Panc1 (cell line): ENCODE measurements around the gene CCDC127. TPM values are rescaled to one million over a fixed set of nuclear protein-coding genes. Genes with fewer than 3 reads are reported as not detected.

ENCODE experiments used
- ATAC-seq: fragments of 200-7000 bp; cut with Tn5 transposase; 2 replicates; pipeline ENCODE4 v1.9.1; 2020; ENCODE audit warnings: mild to moderate bottlenecking, moderate library complexity
- BruUV-seq: library from RNA; stranded (reverse); fragments of 400-500 nt; replicated peaks from 2 replicates; lab custom pipeline; 2021; lab: Mats Ljungman, UMichigan
- CTCF ChIA-PET: fragments of 300-600 bp; sonication (Branson Sonifier 250); formaldehyde crosslinking; loops from one replicate; lab custom pipeline; 2022; ENCODE audit warnings: antibody characterized with exemption; lab: Charles Lee
- POLR2A ChIA-PET: fragments of 300-600 bp; sonication (Branson Sonifier 250); formaldehyde crosslinking; loops from one replicate; lab custom pipeline; 2022; ENCODE audit warnings: antibody characterized with exemption; lab: Charles Lee
- DNase-seq: peaks from one replicate; pipeline ENCODE4 v3.0.0-alpha.2; 2010; ENCODE audit warnings: low read depth, low spot score
- H3K27ac ChIP-seq: 2 replicates; pipeline ENCODE4 v1.5.1; 2011; ENCODE audit warnings: mild to moderate bottlenecking, low read length, inconsistent platforms
- H3K27me3 ChIP-seq: fragments of 200-500 bp; sonication (Bioruptor generic); 2 replicates; pipeline ENCODE4 v1.6.0; 2014; ENCODE audit warnings: low read length, inconsistent platforms; ENCODE audit not compliant: control insufficient read depth, insufficient read depth
- H3K36me3 ChIP-seq: fragments of 200-500 bp; sonication (Bioruptor generic); 2 replicates; pipeline ENCODE4 v1.5.1; 2014; ENCODE audit warnings: inconsistent platforms, mild to moderate bottlenecking, low read length, moderate library complexity; ENCODE audit not compliant: control insufficient read depth, insufficient read depth
- H3K4me1 ChIP-seq: 2 replicates; pipeline ENCODE4 v1.5.1; 2011; ENCODE audit warnings: inconsistent platforms, mild to moderate bottlenecking, low read length, moderate library complexity; ENCODE audit not compliant: control insufficient read depth, insufficient read depth
- H3K4me3 ChIP-seq, 2 experiments: 2 replicates each; pipeline ENCODE4 v1.5.1; 2011 to 2012; ENCODE audit warnings: low read depth in 2 of 2, low read length in 2 of 2, mild to moderate bottlenecking in 2 of 2, inconsistent platforms in 1 of 2, moderate library complexity in 1 of 2
- H3K9me3 ChIP-seq: fragments of 200-500 bp; sonication (Bioruptor generic); 2 replicates; pipeline ENCODE4 v1.5.1; 2014; ENCODE audit warnings: low read depth, mild to moderate bottlenecking, inconsistent platforms, low read length, moderate library complexity; ENCODE audit not compliant: control insufficient read depth, insufficient read depth
- CTCF ChIP-seq: fragments of 450-650 bp; IDR thresholded peaks from 2 replicates; pipeline ENCODE4 v1.5.1; 2017; ENCODE audit warnings: mild to moderate bottlenecking
- POLR2AphosphoS5 ChIP-seq: IDR thresholded peaks from 2 replicates; pipeline ENCODE4 v1.6.1; 2012; ENCODE audit warnings: mild to moderate bottlenecking, low read depth, low read length, moderate library complexity
- REST ChIP-seq, 2 experiments: IDR thresholded peaks; 2 replicates each; pipeline ENCODE4 v1.6.1; 2011 to 2012; ENCODE audit warnings: low read depth in 2 of 2, control low read depth in 1 of 2, low read length in 1 of 2, mild to moderate bottlenecking in 1 of 2, moderate library complexity in 1 of 2; ENCODE audit not compliant: insufficient read depth in 1 of 2
- SIN3A ChIP-seq: IDR thresholded peaks from 2 replicates; pipeline ENCODE4 v1.6.1; 2012; ENCODE audit warnings: low read depth, mild to moderate bottlenecking, low read length, moderate library complexity, borderline replicate concordance; ENCODE audit not compliant: insufficient read depth
- TCF7L2 ChIP-seq: IDR thresholded peaks from 2 replicates; pipeline ENCODE4 v1.6.1; 2011; ENCODE audit warnings: mild to moderate bottlenecking, low read depth, low read length, inconsistent platforms
- in situ Hi-C: cut with HindIII; loops from 2 replicates; pipeline ENCODE4 v1.10.0; 2016; ENCODE audit warnings: low sequenced_read_pairs, low pct_unique_long_range_greater_than_20kb
- intact Hi-C: fragments of 100-400 bp; cut with micrococcal nuclease; formaldehyde crosslinking; loops from one replicate; pipeline ENCODE4 v1.10.0; 2022; ENCODE audit not compliant: unreplicated experiment
- total RNA-seq: library from RNA; stranded (reverse); gene quantifications from one replicate; pipeline ENCODE4 v1.2.1, GENCODE V29; 2021; ENCODE audit not compliant: unreplicated experiment

CCDC127 gene
- total RNA-seq, 1 experiment from 2014 or later: 8.1 TPM

- intact Hi-C loops (no loop called here), in situ Hi-C loops (no loop called here)
- ChIA-PET POLR2A (no interaction called here), CTCF (no interaction called here)
- TF ChIP-seq TCF7L2 (no peak), SIN3A (no peak), REST (IDR thresholded peaks at IDR 0.05; ENCODE audit: insufficient read depth in 1 of 2, low read depth in 2 of 2, low read length in 1 of 2) (no peak), CTCF (no peak), POLR2AphosphoS5 (no peak)
- no peaks in the 10 kb centered on the region for H3K27me3 ChIP-seq
- no TSS peak for BruUV-seq
- H3K4me3 ChIP-seq: no peak overlapping the region
- H3K36me3 ChIP-seq: no peaks in the 10 kb centered on the region
- ATAC-seq (no peak), DNase-seq (no peak)
- H3K4me1 ChIP-seq: no peaks in the 10 kb centered on the region
- no peak overlapping the region for H3K27ac ChIP-seq
- no peaks in the 10 kb centered on the region for H3K9me3 ChIP-seq
Observed at GRCh38 chr5:157801-158200, 60.2 kb downstream of the CCDC127 start.

- Histone ChIP-seq H3K36me3 (no peaks in the 10 kb centered on the region), H3K27ac (no peak overlapping the region), H3K4me1 (no peaks in the 10 kb centered on the region), H3K9me3 (no peaks in the 10 kb centered on the region), H3K27me3 (no peaks in the 10 kb centered on the region), H3K4me3 (no peak overlapping the region)
- in situ Hi-C loops (no loop called here), intact Hi-C loops (no loop called here)
- POLR2A ChIA-PET: no interaction called here
- TF ChIP-seq POLR2AphosphoS5 (no peak), SIN3A (no peak), CTCF (no peak), TCF7L2 (no peak), REST (IDR thresholded peaks at IDR 0.05; ENCODE audit: insufficient read depth in 1 of 2, low read depth in 2 of 2, low read length in 1 of 2) (no peak)
- ATAC-seq (no peak), DNase-seq (no peak)
- CTCF ChIA-PET: no interaction called here
- no TSS peak for BruUV-seq
Observed at GRCh38 chr5:157126-157715, 60.7 kb downstream of the CCDC127 start.
